Upper lobe of left lung (tissue), 4 donors: ENCODE data around the gene RBMS1.

Source experiments
- CTCF ChIP-seq, 6 experiments: fragments of 450-650 bp in 4 of 6; fragments of 200-600 bp in 2 of 6; sonication (generic) in 2 of 6; IDR thresholded peaks; one replicate each; pipeline ENCODE4 v1.5.1; 2016 to 2019; ENCODE audit warnings: antibody characterized with exemption in 6 of 6
- EP300 ChIP-seq, 4 donors: sonication (generic); formaldehyde crosslinking; IDR thresholded peaks; one replicate each; pipeline ENCODE4 v1.5.1; 2017; ENCODE audit warnings: antibody characterized with exemption in 4 of 4, control low read depth in 2 of 4
- POLR2A ChIP-seq, 4 donors: fragments of 450-650 bp; IDR thresholded peaks; one replicate each; pipeline ENCODE4 v1.5.1; 2016 to 2017; ENCODE audit warnings: antibody characterized with exemption in 4 of 4, mild to moderate bottlenecking in 2 of 4

- TF ChIP-seq CTCF (IDR thresholded peaks at IDR 0.05) (no peak), POLR2A (IDR thresholded peaks at IDR 0.05) (no peak), EP300 (IDR thresholded peaks at IDR 0.05) (no peak)
These were observed 148.4 kb downstream of the RBMS1 start for GRCh38 chr2:160345071-160345764.
